HFFc6 (cell line): Measurements from ENCODE around the gene TDRD9. TPM values are rescaled to one million over a fixed set of nuclear protein-coding genes. Genes with fewer than 3 reads are reported as not detected.

Experiments
- DNase-seq: peaks from one replicate; pipeline ENCODE4 v3.0.0-alpha.2; 2018
- H3K27ac Mint-ChIP-seq: 2 replicates; pipeline ENCODE4 v1.8.0; 2020; ENCODE audit warnings: mild to moderate bottlenecking, mixed read lengths
- H3K27me3 Mint-ChIP-seq: 2 replicates; pipeline ENCODE4 v1.8.0; 2021; ENCODE audit warnings: mild to moderate bottlenecking, moderate library complexity, mixed read lengths; ENCODE audit not compliant: insufficient read depth
- H3K36me3 Mint-ChIP-seq: 2 replicates; pipeline ENCODE4 v1.8.0; 2021; ENCODE audit warnings: low read depth, mixed read lengths
- H3K4me1 Mint-ChIP-seq: 2 replicates; pipeline ENCODE4 v1.8.0; 2020; ENCODE audit warnings: low read depth, mixed read lengths
- H3K4me3 Mint-ChIP-seq: 2 replicates; pipeline ENCODE4 v1.8.0; 2020; ENCODE audit warnings: mild to moderate bottlenecking, moderate library complexity, mixed read lengths
- H3K9me3 Mint-ChIP-seq: 2 replicates; pipeline ENCODE4 v1.8.0; 2020; ENCODE audit warnings: mild to moderate bottlenecking, mixed read lengths
- CTCF ChIP-seq: fragments of 200-600 bp; sonication (generic); IDR thresholded peaks from 2 replicates; pipeline ENCODE4 v1.5.0; 2021; ENCODE audit warnings: antibody characterized with exemption, mild to moderate bottlenecking
- total RNA-seq, 6 experiments: library from RNA; stranded (reverse); fragmentation: NEBNext Ultra II Directional; extraction: Animal tissue kit (Norgen Biotek cat#: 25700); gene quantifications; 2 replicates in 1 of 6; 3 replicates in 5 of 6; pipeline ENCODE4 v1.2.3, GENCODE V29; 2021

The TDRD9 gene
- total RNA-seq, 6 experiments from 2014 or later, result not detected

GRCh38 chr14:104101651-104102281, 173.5 kb downstream of the TDRD9 start:
- no peak overlapping the region for H3K4me3 Mint-ChIP-seq
- no peak overlapping the region for H3K27ac Mint-ChIP-seq
- no peaks in the 10 kb centered on the region for H3K9me3 Mint-ChIP-seq
- no peaks in the 10 kb centered on the region for H3K36me3 Mint-ChIP-seq
- no peak for TF ChIP-seq CTCF
- DNase-seq, result no peak
- no peaks in the 10 kb centered on the region for H3K4me1 Mint-ChIP-seq
- 0 out of 2 replicates have a peak, but pooled peaks cover 3% of the 10 kb centered on the region for H3K27me3 Mint-ChIP-seq

Other genes with a start within 250 kb of the TDRD9 start
- 10 to 100 TPM in 5 of 6 experiments, 1 to 10 TPM in 1; 7.3 to 15.7 (median 13.4) TPM for gene XRCC3, start 213.0 kb upstream of the TDRD9 start, total RNA-seq
- gene ZFYVE21, start 212.6 kb upstream of the TDRD9 start, total RNA-seq, result 10 to 100 TPM; 40.9 to 47.7 (median 42.1) TPM
- gene PPP1R13B, start 80.9 kb upstream of the TDRD9 start, total RNA-seq, result 1 to 10 TPM; 5.1 to 6.2 (median 5.5) TPM
- not detected for gene RD3L, start 14.1 kb downstream of the TDRD9 start, total RNA-seq
- gene ASPG, start 157.2 kb downstream of the TDRD9 start, total RNA-seq, result not detected
- under 1 TPM in 2 of 6 experiments, not detected in 4; 0.07 to 0.09 TPM for gene KIF26A, start 210.1 kb downstream of the TDRD9 start, total RNA-seq